K562 (cell line): ENCODE data around the gene PYDC1. TPM values are rescaled to one million over a fixed set of nuclear protein-coding genes. Genes with fewer than 3 reads are reported as not detected.

ENCODE experiments used
- ATAC-seq: fragments of 200-7000 bp; cut with Tn5 transposase; 3 replicates; pipeline ENCODE4 v1.9.1; 2020; ENCODE audit warnings: moderate library complexity
- BruUV-seq: library from RNA; stranded (reverse); fragments of 400-500 nt; replicated peaks from 2 replicates; lab custom pipeline; 2021; lab: Mats Ljungman, UMichigan
- CTCF ChIA-PET: fragments of 300-600 bp; formaldehyde crosslinking; extraction: SDS; loops from one replicate; lab custom pipeline; 2021; ENCODE audit warnings: low intra/inter-chr PET ratio; lab: Yijun Ruan, JAX
- POLR2A ChIA-PET: fragments of 300-600, 350-650 bp; sonication (Branson Sonifier 250); formaldehyde crosslinking; extraction: SDS; loops from one replicate; lab custom pipeline; 2021; ENCODE audit warnings: antibody characterized with exemption, inconsistent platforms; lab: Yijun Ruan, JAX
- DNase-seq, 4 experiments: peaks; one replicate each; pipeline versions ENCODE4 v3.0.0 to v3.0.0-alpha.2; 2011 to 2018; ENCODE audit warnings: low spot score in 3 of 4, mixed read lengths in 3 of 4; ENCODE audit errors: extremely low read depth in 1 of 4
- FAIRE-seq: peaks from 2 replicates; lab custom pipeline; 2011; peaks lifted over from hg19 to GRCh38; lab: Jason Lieb, UNC
- H2AFZ ChIP-seq: 2 replicates; pipeline ENCODE4 v1.6.0; 2011; ENCODE audit warnings: low read depth, low read length, control low read depth, inconsistent platforms
- H3K27ac ChIP-seq: fragments of 200-600 bp; 3 replicates; pipeline ENCODE4 v1.8.0; 2011; ENCODE audit warnings: low read depth, mild to moderate bottlenecking, control low read depth, inconsistent platforms, low read length, moderate library complexity, mixed read lengths; ENCODE audit errors: extremely low read depth
- H3K27me3 ChIP-seq, 2 experiments: fragments of 300-600 bp in 1 of 2; 2 replicates in 1 of 2; 3 replicates in 1 of 2; pipeline versions ENCODE4 v1.6.0 to v1.8.0; 2011; ENCODE audit warnings: inconsistent platforms in 2 of 2, low read length in 2 of 2, mild to moderate bottlenecking in 1 of 2, mixed read lengths in 1 of 2, moderate library complexity in 1 of 2; ENCODE audit not compliant: control insufficient read depth in 2 of 2, insufficient read depth in 2 of 2
- H3K36me3 ChIP-seq: fragments of 300-600 bp; 3 replicates; pipeline ENCODE4 v1.8.0; 2011; ENCODE audit warnings: mild to moderate bottlenecking, low read length, inconsistent platforms; ENCODE audit not compliant: control insufficient read depth, insufficient read depth
- H3K4me1 ChIP-seq, 2 experiments: fragments of 200-600 bp in 1 of 2; replicated peaks in 1 of 2; 2 replicates in 1 of 2; 3 replicates in 1 of 2; pipeline versions ENCODE4 v1.5.1 to v1.8.0; 2011; ENCODE audit warnings: inconsistent platforms in 2 of 2, low read length in 2 of 2, mild to moderate bottlenecking in 1 of 2, mixed read lengths in 1 of 2, moderate library complexity in 1 of 2; ENCODE audit not compliant: control insufficient read depth in 2 of 2, insufficient read depth in 2 of 2
- H3K4me2 ChIP-seq: 2 replicates; pipeline ENCODE4 v1.6.1; 2011; ENCODE audit warnings: low read length, control low read depth, inconsistent platforms, mixed read lengths; ENCODE audit not compliant: insufficient read depth
- H3K4me3 ChIP-seq: fragments of 200-600 bp; sonication (generic), shearing (Covaris generic); 2 replicates; pipeline ENCODE4 v1.5.1; 2016; ENCODE audit warnings: control low read depth, inconsistent platforms
- H3K79me2 ChIP-seq: fragments of 200-600 bp; 3 replicates; pipeline ENCODE4 v1.8.0; 2011; ENCODE audit warnings: low read length, inconsistent platforms; ENCODE audit not compliant: control insufficient read depth, insufficient read depth
- H3K9ac ChIP-seq, 2 experiments: 2 replicates each; pipeline versions ENCODE4 v1.6.0 to v1.6.1; 2011; ENCODE audit warnings: low read depth in 2 of 2, low read length in 2 of 2, control low read depth in 1 of 2, inconsistent platforms in 1 of 2, mild to moderate bottlenecking in 1 of 2, mixed read lengths in 1 of 2; ENCODE audit not compliant: insufficient read depth in 1 of 2
- H3K9me1 ChIP-seq: one replicate; pipeline ENCODE4 v1.6.0; 2011; ENCODE audit warnings: inconsistent platforms, mild to moderate bottlenecking, low read length, moderate library complexity; ENCODE audit not compliant: control insufficient read depth, insufficient read depth
- H3K9me3 ChIP-seq: replicated peaks from 2 replicates; pipeline ENCODE4 v1.5.1; 2011; ENCODE audit warnings: low read depth, low read length, inconsistent platforms; ENCODE audit not compliant: control insufficient read depth, insufficient read depth
- H4K20me1 ChIP-seq: replicated peaks from 2 replicates; pipeline ENCODE4 v1.6.1; 2011; ENCODE audit warnings: low read length, inconsistent platforms, mixed read lengths; ENCODE audit not compliant: control insufficient read depth, insufficient read depth
- ARNT ChIP-seq, 2 experiments: fragments of 450-650 bp; IDR thresholded peaks; 2 replicates each; pipeline ENCODE4 v1.6.1; 2016; ENCODE audit warnings: mild to moderate bottlenecking in 1 of 2
- LCOR ChIP-seq: sonication (generic); formaldehyde crosslinking; IDR thresholded peaks from 2 replicates; pipeline ENCODE4 v1.8.0; 2022; ENCODE audit warnings: mild to moderate bottlenecking, missing genetic modification reagents
- POLR2G ChIP-seq: fragments of 200-400 bp; formaldehyde crosslinking; IDR thresholded peaks from 2 replicates; pipeline ENCODE4 v1.6.1; 2017; ENCODE audit warnings: low read depth, mild to moderate bottlenecking, antibody characterized with exemption, low read length, moderate library complexity
- RBFOX2 ChIP-seq: fragments of 200-400 bp; formaldehyde crosslinking; IDR thresholded peaks from 2 replicates; pipeline ENCODE4 v1.6.1; 2017; ENCODE audit warnings: low read depth, mild to moderate bottlenecking, low read length, moderate library complexity
- RBM22 ChIP-seq: fragments of 200-400 bp; formaldehyde crosslinking; IDR thresholded peaks from 2 replicates; pipeline ENCODE4 v1.6.1; 2018; ENCODE audit warnings: low read length, low read depth; ENCODE audit not compliant: poor library complexity, severe bottlenecking
- SUPT5H ChIP-seq: fragments of 450-650 bp; IDR thresholded peaks from 2 replicates; pipeline ENCODE4 v1.6.1; 2016
- ZNF644 ChIP-seq: fragments of 200-800 bp; sonication (Bioruptor generic); IDR thresholded peaks from 2 replicates; pipeline ENCODE4 v1.6.1; 2016; ENCODE audit warnings: low read depth, missing genetic modification characterization, missing compliant biosample characterization
- ZNF764 ChIP-seq: fragments of 250-450 bp; sonication (Bioruptor Pico); IDR thresholded peaks from 2 replicates; pipeline ENCODE4 v1.4.0; 2020; ENCODE audit warnings: low read depth, mild to moderate bottlenecking, moderate library complexity
- WGBS: fragments of 100-300 bp; shearing (Covaris generic); methylation state at CpG from one replicate; pipeline ENCODE4 v1.1.6; 2016; ENCODE audit warnings: low coverage, mixed read lengths; ENCODE audit not compliant: insufficient coverage; ENCODE audit errors: missing lambda C conversion rate; 5-methylcytosine and 5-hydroxymethylcytosine counted together
- in situ Hi-C: fragments of 300-500 bp; cut with MboI; formaldehyde crosslinking; loops from 4 replicates; pipeline ENCODE4 v1.15.0; 2018; ENCODE audit warnings: inconsistent platforms, mixed read lengths
- intact Hi-C: fragments of 100-400 bp; cut with micrococcal nuclease; formaldehyde crosslinking; loops from 2 replicates; pipeline ENCODE4 v1.14.2; 2022
- polyA plus RNA-seq, 8 experiments: library from polyadenylated mRNA; depleted of rRNA in 4 of 8; stranded (reverse) in 5 of 8; unstranded in 3 of 8; fragments of >200 nt; fragmentation: Nextera tagmentation in 2 of 8; fragmentation: Illumina TruSeq in 1 of 8; extraction: Ambion mirVana in 2 of 8; extraction: Trizol in 1 of 8; gene quantifications; 2 replicates each; pipeline versions ENCODE4 v1.2.1 to v1.2.3, GENCODE V29; 2011 to 2014; ENCODE audit warnings: inconsistent platforms in 1 of 8, missing spikeins in 1 of 8
- total RNA-seq, 7 experiments: library from RNA; depleted of rRNA in 6 of 7; stranded (reverse); fragments of >200 nt in 6 of 7; fragmentation: Illumina TruSeq in 2 of 7; extraction: Trizol in 2 of 7; gene quantifications; 2 replicates each; pipeline versions ENCODE4 v1.2.1 to v1.2.3, GENCODE V29; 2011 to 2021; ENCODE audit warnings: low replicate concordance in 1 of 7
- TF ChIP-seq, protein P1 (sequence below), 2 experiments: IDR thresholded peaks; 2 replicates each; pipeline ENCODE4 v1.6.1; 2011; ENCODE audit warnings: borderline replicate concordance in 1 of 2, control low read depth in 1 of 2, low read depth in 1 of 2, low read length in 1 of 2, mild to moderate bottlenecking in 1 of 2, mixed read lengths in 1 of 2, moderate library complexity in 1 of 2; ENCODE audit not compliant: insufficient read depth in 1 of 2, insufficient read length in 1 of 2, poor library complexity in 1 of 2, severe bottlenecking in 1 of 2; ENCODE audit errors: extremely low read depth in 1 of 2
- TF ChIP-seq, protein P2 (sequence below): fragments of 450-650 bp; formaldehyde crosslinking; IDR thresholded peaks from 2 replicates; pipeline ENCODE4 v1.4.0; 2022; ENCODE audit warnings: mild to moderate bottlenecking, moderate library complexity
- TF ChIP-seq, protein P3 (sequence below): fragments of 450-650 bp; IDR thresholded peaks from 2 replicates; pipeline ENCODE4 v1.6.1; 2016
- TF ChIP-seq, protein P4 (sequence below): fragments of 450-650 bp; formaldehyde crosslinking; IDR thresholded peaks from 2 replicates; pipeline ENCODE4 v1.4.0; 2020; ENCODE audit warnings: mild to moderate bottlenecking, moderate library complexity

The PYDC1 gene
- total and polyA plus RNA-seq, 9 of the 15 experiments (the other 6 are each of a cell fraction or from before 2014, with no cell fraction given): not detected

DNA sequence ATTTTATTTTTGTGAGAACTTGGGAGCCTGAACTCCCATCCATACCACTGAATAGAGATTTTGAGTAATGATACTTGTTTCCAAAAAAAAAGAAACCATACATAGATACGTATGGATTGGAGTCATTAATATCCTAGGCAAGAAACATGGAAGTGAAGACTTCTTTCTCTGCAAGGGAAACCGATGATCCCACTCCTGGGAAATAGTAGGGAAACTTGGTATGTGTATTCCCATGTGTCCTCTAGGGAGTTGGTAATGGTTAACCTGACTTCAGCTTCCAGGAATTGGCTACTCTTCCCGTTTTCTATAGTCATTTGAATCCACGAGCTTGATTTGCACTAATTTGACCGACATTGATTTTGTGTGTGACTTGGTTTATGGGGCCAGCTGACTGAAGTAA is 31.6 kb downstream of the PYDC1 start (continued):
- TF ChIP-seq, protein P1, sequence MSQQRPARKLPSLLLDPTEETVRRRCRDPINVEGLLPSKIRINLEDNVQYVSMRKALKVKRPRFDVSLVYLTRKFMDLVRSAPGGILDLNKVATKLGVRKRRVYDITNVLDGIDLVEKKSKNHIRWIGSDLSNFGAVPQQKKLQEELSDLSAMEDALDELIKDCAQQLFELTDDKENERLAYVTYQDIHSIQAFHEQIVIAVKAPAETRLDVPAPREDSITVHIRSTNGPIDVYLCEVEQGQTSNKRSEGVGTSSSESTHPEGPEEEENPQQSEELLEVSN (IDR thresholded peaks at IDR 0.05; ENCODE audit: borderline replicate concordance in 1 of 2, extremely low read depth in 1 of 2, insufficient read depth in 1 of 2, insufficient read length in 1 of 2, low read depth in 1 of 2, low read length in 1 of 2, poor library complexity in 1 of 2, severe bottlenecking in 1 of 2): no peak
- TF ChIP-seq LCOR (CRISPR knock-in tag): no peak

DNA sequence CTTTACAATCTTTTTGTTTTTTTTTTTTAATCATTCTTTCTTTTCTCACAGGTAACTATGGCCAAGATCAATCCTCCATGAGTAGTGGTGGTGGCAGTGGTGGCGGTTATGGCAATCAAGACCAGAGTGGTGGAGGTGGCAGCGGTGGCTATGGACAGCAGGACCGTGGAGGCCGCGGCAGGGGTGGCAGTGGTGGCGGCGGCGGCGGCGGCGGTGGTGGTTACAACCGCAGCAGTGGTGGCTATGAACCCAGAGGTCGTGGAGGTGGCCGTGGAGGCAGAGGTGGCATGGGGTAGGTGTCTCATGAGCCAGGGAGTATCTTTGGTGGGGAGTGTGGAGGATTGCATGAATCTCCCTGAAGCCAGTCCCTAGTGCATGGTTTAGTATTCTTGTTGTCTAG is 32.0 kb downstream of the PYDC1 start:
- Histone ChIP-seq H3K27me3 (no peaks in the 10 kb centered on the region; a peak in 1 of 5 replicates), H3K9me3 (no peaks in the 10 kb centered on the region), H3K36me3 (peaks cover 88% of the 10 kb centered on the region), H3K9ac (no peak overlapping the region), H2AFZ (no peak overlapping the region), H3K4me2 (no peak overlapping the region), H4K20me1 (peaks cover 49% of the 10 kb centered on the region), H3K4me1 (peaks cover 14% of the 10 kb centered on the region in 2 experiments), H3K9me1 (peaks cover 8% of the 10 kb centered on the region), H3K27ac (no peak overlapping the region), H3K79me2 (peaks cover 99% of the 10 kb centered on the region), H3K4me3 (no peak overlapping the region)
- BruUV-seq: no TSS peak
- DNase-seq (peak in 2 of 4 experiments; percentile 30 to 31), FAIRE-seq (no peak), ATAC-seq (no peak)
- ChIA-PET POLR2A (interaction anchor here (0.6 to 3.5 kb wide), 7 partner anchors 10 to 265 kb away, joined by 3 to 31 read pairs (median 4); no protein-coding TSS in a partner anchor), CTCF (no interaction called here)
- TF ChIP-seq, protein P2, sequence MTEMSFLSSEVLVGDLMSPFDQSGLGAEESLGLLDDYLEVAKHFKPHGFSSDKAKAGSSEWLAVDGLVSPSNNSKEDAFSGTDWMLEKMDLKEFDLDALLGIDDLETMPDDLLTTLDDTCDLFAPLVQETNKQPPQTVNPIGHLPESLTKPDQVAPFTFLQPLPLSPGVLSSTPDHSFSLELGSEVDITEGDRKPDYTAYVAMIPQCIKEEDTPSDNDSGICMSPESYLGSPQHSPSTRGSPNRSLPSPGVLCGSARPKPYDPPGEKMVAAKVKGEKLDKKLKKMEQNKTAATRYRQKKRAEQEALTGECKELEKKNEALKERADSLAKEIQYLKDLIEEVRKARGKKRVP (CRISPR knock-in tag): no peak
- TF ChIP-seq RBM22: peak; percentile 87
- peak; percentile 78 for TF ChIP-seq RBFOX2
- TF ChIP-seq, protein P3, sequence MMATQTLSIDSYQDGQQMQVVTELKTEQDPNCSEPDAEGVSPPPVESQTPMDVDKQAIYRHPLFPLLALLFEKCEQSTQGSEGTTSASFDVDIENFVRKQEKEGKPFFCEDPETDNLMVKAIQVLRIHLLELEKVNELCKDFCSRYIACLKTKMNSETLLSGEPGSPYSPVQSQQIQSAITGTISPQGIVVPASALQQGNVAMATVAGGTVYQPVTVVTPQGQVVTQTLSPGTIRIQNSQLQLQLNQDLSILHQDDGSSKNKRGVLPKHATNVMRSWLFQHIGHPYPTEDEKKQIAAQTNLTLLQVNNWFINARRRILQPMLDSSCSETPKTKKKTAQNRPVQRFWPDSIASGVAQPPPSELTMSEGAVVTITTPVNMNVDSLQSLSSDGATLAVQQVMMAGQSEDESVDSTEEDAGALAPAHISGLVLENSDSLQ: no peak
- TF ChIP-seq SUPT5H: 0 out of 2 replicates have a peak, but pooled peaks have one; percentile 41
- peak; percentile 64 for TF ChIP-seq POLR2G
- no peak for TF ChIP-seq ZNF764 (CRISPR knock-in tag)
- TF ChIP-seq, protein P4, sequence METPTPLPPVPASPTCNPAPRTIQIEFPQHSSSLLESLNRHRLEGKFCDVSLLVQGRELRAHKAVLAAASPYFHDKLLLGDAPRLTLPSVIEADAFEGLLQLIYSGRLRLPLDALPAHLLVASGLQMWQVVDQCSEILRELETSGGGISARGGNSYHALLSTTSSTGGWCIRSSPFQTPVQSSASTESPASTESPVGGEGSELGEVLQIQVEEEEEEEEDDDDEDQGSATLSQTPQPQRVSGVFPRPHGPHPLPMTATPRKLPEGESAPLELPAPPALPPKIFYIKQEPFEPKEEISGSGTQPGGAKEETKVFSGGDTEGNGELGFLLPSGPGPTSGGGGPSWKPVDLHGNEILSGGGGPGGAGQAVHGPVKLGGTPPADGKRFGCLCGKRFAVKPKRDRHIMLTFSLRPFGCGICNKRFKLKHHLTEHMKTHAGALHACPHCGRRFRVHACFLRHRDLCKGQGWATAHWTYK (CRISPR knock-in tag): no peak
- TF ChIP-seq ZNF644: no peak
- TF ChIP-seq ARNT (IDR thresholded peaks at IDR 0.05): no peak
- intact Hi-C loops: loop anchor here (1.0 to 10.0 kb wide), 2 partner anchors 8 to 260 kb away; partner anchors contain the start of gene ZNF843
- in situ Hi-C loops: no loop called here
- 98% methylated on average over 9 of the region's 14 CpGs for WGBS
